Measurements from ENCODE around the gene PSMA7. TPM values are rescaled to one million over a fixed set of nuclear protein-coding genes. Genes with fewer than 3 reads are reported as not detected.

PSMA7 gene
- total RNA-seq, 1 donor from 2014 or later = 201 TPM

GRCh38 chr20:62179162-62179504, 35.9 kb upstream of the PSMA7 start:
- no peak for TF ChIP-seq CTCF (IDR thresholded peaks at IDR 0.05; ENCODE audit: unreplicated experiment)
- Mint-ChIP-seq H3K36me3 (peaks cover 15% of the 10 kb centered on the region), H3K27ac (no peak overlapping the region), H3K4me1 (peaks cover 15% of the 10 kb centered on the region), H3K4me3 (no peak overlapping the region), H3K9me3 (no peaks in the 10 kb centered on the region), H3K27me3 (ENCODE audit: low read depth) (no peaks in the 10 kb centered on the region)
- no peak for DNase-seq (ENCODE audit: low spot score in 2 of 2, unreplicated experiment in 2 of 2)

GRCh38 chr20:62178316-62179161, 35.3 kb upstream of the PSMA7 start:
- DNase-seq (ENCODE audit: low spot score in 2 of 2, unreplicated experiment in 2 of 2) = no peak
- H3K4me3 Mint-ChIP-seq = no peak overlapping the region
- TF ChIP-seq CTCF (IDR thresholded peaks at IDR 0.05; ENCODE audit: unreplicated experiment) = no peak
- no peaks in the 10 kb centered on the region for H3K9me3 Mint-ChIP-seq
- H3K4me1 Mint-ChIP-seq = peaks cover 11% of the 10 kb centered on the region
- H3K27me3 Mint-ChIP-seq (ENCODE audit: low read depth) = no peaks in the 10 kb centered on the region
- no peak overlapping the region for H3K27ac Mint-ChIP-seq
- H3K36me3 Mint-ChIP-seq = peaks cover 18% of the 10 kb centered on the region

- DNase-seq (ENCODE audit: low spot score in 2 of 2, unreplicated experiment in 2 of 2) = no peak
- Mint-ChIP-seq H3K4me3 (no peak overlapping the region), H3K36me3 (peaks cover 18% of the 10 kb centered on the region), H3K27me3 (ENCODE audit: low read depth) (no peaks in the 10 kb centered on the region), H3K27ac (no peak overlapping the region), H3K9me3 (no peaks in the 10 kb centered on the region), H3K4me1 (peaks cover 7% of the 10 kb centered on the region)
- no peak for TF ChIP-seq CTCF (IDR thresholded peaks at IDR 0.05; ENCODE audit: unreplicated experiment)
Observed at GRCh38 chr20:62177307-62177706, 34.1 kb upstream of the PSMA7 start.

- no peak overlapping the region for H3K27ac Mint-ChIP-seq
- H3K9me3 Mint-ChIP-seq = no peaks in the 10 kb centered on the region
- no peaks in the 10 kb centered on the region for H3K27me3 Mint-ChIP-seq (ENCODE audit: low read depth)
- H3K36me3 Mint-ChIP-seq = peaks cover 18% of the 10 kb centered on the region
- peaks cover 3% of the 10 kb centered on the region for H3K4me1 Mint-ChIP-seq
- H3K4me3 Mint-ChIP-seq = no peak overlapping the region
- no peak for DNase-seq (ENCODE audit: low spot score in 2 of 2, unreplicated experiment in 2 of 2)
- no peak for TF ChIP-seq CTCF (IDR thresholded peaks at IDR 0.05; ENCODE audit: unreplicated experiment)
Observed at GRCh38 chr20:62176866-62177265, 33.7 kb upstream of the PSMA7 start.

GRCh38 chr20:62175711-62176110, 32.5 kb upstream of the PSMA7 start:
- H3K36me3 Mint-ChIP-seq = peaks cover 20% of the 10 kb centered on the region
- no peak for TF ChIP-seq CTCF (IDR thresholded peaks at IDR 0.05; ENCODE audit: unreplicated experiment)
- H3K27ac Mint-ChIP-seq = no peak overlapping the region
- H3K9me3 Mint-ChIP-seq = no peaks in the 10 kb centered on the region
- H3K4me3 Mint-ChIP-seq = no peak overlapping the region
- no peak for DNase-seq (ENCODE audit: low spot score in 2 of 2, unreplicated experiment in 2 of 2)
- no peaks in the 10 kb centered on the region for H3K4me1 Mint-ChIP-seq
- no peaks in the 10 kb centered on the region for H3K27me3 Mint-ChIP-seq (ENCODE audit: low read depth)

All from mesothelial cell of epicardium (in vitro differentiated cells).